ENCODE data around the gene GPR108. TPM values are rescaled to one million over a fixed set of nuclear protein-coding genes. Genes with fewer than 3 reads are reported as not detected.
A peak's percentile ranks its signal among the peaks of the same experiment; 100 is the strongest.

GPR108 gene
- total RNA-seq, 3 donors from 2014 or later (not counting 1 experiment from before 2014, with no cell fraction given): 66.1 to 78.0 (median 76.9) TPM

- intact Hi-C loops (cut with micrococcal nuclease): no loop called here
- no peak overlapping the region for H3K4me3 ChIP-seq (ENCODE audit: low read length)
- H3K9me3 ChIP-seq (ENCODE audit: control insufficient read depth, insufficient read depth, low read length): no peaks in the 10 kb centered on the region
- H3K4me1 Mint-ChIP-seq: peaks cover 6 to 23% of the 10 kb centered on the region in 2 donors
- no peaks in the 10 kb centered on the region for H3K27me3 ChIP-seq (ENCODE audit: control insufficient read depth, insufficient read depth, low read length)
- H3K27ac Mint-ChIP-seq: peak overlapping the region in 1 of 2 donors; percentile 78
- no peak for ATAC-seq
- DNase-seq: no peak
- 96% methylated on average over 22 of the region's 22 CpGs for WGBS (ENCODE audit: insufficient coverage)
- no peak for TF ChIP-seq CTCF (IDR thresholded peaks at IDR 0.05)
- H3K9me3 Mint-ChIP-seq: no peaks in the 10 kb centered on the region
- H3K27ac ChIP-seq (ENCODE audit: low read length): no peak overlapping the region
- no peaks in the 10 kb centered on the region for H3K27me3 Mint-ChIP-seq (ENCODE audit: low read depth in 2 of 2)
- H3K36me3 ChIP-seq (ENCODE audit: control insufficient read depth, insufficient read depth, low read length): peaks cover 26% of the 10 kb centered on the region
- H3K4me1 ChIP-seq (ENCODE audit: control insufficient read depth, insufficient read depth, low read length): peaks cover 13% of the 10 kb centered on the region
- H3K36me3 Mint-ChIP-seq: no peaks in the 10 kb centered on the region
- H3K4me3 Mint-ChIP-seq: no peak overlapping the region
Observed at GRCh38 chr19:6754136-6754535, 16.8 kb upstream of the GPR108 start.

GRCh38 chr19:6753178-6754031, 16.0 kb upstream of the GPR108 start:
- Histone ChIP-seq H3K9me3 (ENCODE audit: control insufficient read depth, insufficient read depth, low read length) (no peaks in the 10 kb centered on the region), H3K4me3 (ENCODE audit: low read length) (peak overlapping the region; percentile 41), H3K4me1 (ENCODE audit: control insufficient read depth, insufficient read depth, low read length) (peaks cover 13% of the 10 kb centered on the region), H3K27me3 (ENCODE audit: control insufficient read depth, insufficient read depth, low read length) (no peaks in the 10 kb centered on the region), H3K36me3 (ENCODE audit: control insufficient read depth, insufficient read depth, low read length) (peaks cover 22% of the 10 kb centered on the region), H3K27ac (ENCODE audit: low read length) (peak overlapping the region; percentile 27)
- intact Hi-C loops (cut with micrococcal nuclease): loop anchor here (1.0 kb wide), 1 partner anchor 14 kb away; the partner anchor contains the start of gene SH2D3A
- DNase-seq: peak; percentile 66 to 89
- ATAC-seq: peak; percentile 91 to 92 (median 92)
- 18% methylated on average over 50 of the region's 50 CpGs for WGBS (ENCODE audit: insufficient coverage)
- peak overlapping the region; percentile 77 for H3K4me3 Mint-ChIP-seq
- no peaks in the 10 kb centered on the region for H3K9me3 Mint-ChIP-seq
- no peaks in the 10 kb centered on the region for H3K27me3 Mint-ChIP-seq (ENCODE audit: low read depth in 2 of 2)
- no peaks in the 10 kb centered on the region for H3K36me3 Mint-ChIP-seq
- peak overlapping the region; percentile 71 to 78 for H3K27ac Mint-ChIP-seq
- peaks cover 6 to 23% of the 10 kb centered on the region in 2 donors for H3K4me1 Mint-ChIP-seq
- TF ChIP-seq CTCF (IDR thresholded peaks at IDR 0.05): peak; percentile 12

GRCh38 chr19:6752256-6753177, 15.1 kb upstream of the GPR108 start:
- TF ChIP-seq CTCF (IDR thresholded peaks at IDR 0.05): no peak
- Histone ChIP-seq H3K9me3 (ENCODE audit: control insufficient read depth, insufficient read depth, low read length) (no peaks in the 10 kb centered on the region), H3K4me1 (ENCODE audit: control insufficient read depth, insufficient read depth, low read length) (peaks cover 13% of the 10 kb centered on the region), H3K27me3 (ENCODE audit: control insufficient read depth, insufficient read depth, low read length) (no peaks in the 10 kb centered on the region), H3K4me3 (ENCODE audit: low read length) (no peak overlapping the region), H3K36me3 (ENCODE audit: control insufficient read depth, insufficient read depth, low read length) (peaks cover 25% of the 10 kb centered on the region), H3K27ac (ENCODE audit: low read length) (no peak overlapping the region)
- Mint-ChIP-seq H3K27me3 (ENCODE audit: low read depth in 2 of 2) (no peaks in the 10 kb centered on the region), H3K36me3 (no peaks in the 10 kb centered on the region), H3K27ac (peak overlapping the region in 1 of 2 donors; percentile 78), H3K4me1 (peaks cover 6 to 21% of the 10 kb centered on the region in 2 donors), H3K9me3 (no peaks in the 10 kb centered on the region), H3K4me3 (peak overlapping the region; percentile 77)
- intact Hi-C loops (cut with micrococcal nuclease): loop anchor here (1.0 kb wide), 1 partner anchor 15 kb away; the partner anchor contains the start of gene SH2D3A
- ATAC-seq: no peak
- WGBS (ENCODE audit: insufficient coverage): 87% methylated on average over 49 of the region's 50 CpGs
- DNase-seq: no peak

Measured in natural killer cell (primary cell).